ENCODE data around the gene POP4. TPM values are rescaled to one million over a fixed set of nuclear protein-coding genes. Genes with fewer than 3 reads are reported as not detected.

POP4 gene
- total and polyA plus RNA-seq, 2 of the 13 experiments (the other 11 are each of a cell fraction or from before 2014, with no cell fraction given) = 32.2 to 84.0 TPM

DNA sequence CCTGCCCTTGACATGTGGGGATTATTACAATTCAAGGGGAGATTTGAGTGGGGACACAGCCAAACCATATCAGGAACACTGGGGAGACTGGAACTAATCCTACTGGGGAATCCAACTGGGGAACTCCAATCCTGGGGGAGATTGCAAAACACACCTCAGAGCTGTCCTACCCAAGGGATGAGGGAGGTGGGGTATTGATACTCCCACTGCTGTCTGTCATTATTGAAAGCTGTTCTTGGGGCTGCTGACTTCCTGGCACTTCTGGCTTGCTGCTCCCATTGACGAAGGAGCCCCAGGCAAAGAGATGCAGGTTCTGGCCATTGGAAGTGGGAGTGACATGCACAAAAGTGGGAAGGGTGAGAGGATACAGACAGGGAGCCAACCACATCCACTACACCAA lies 24.7 kb upstream of the POP4 start (continued):
- no peak for TF ChIP-seq ZNF225 (CRISPR knock-in tag; IDR thresholded peaks at IDR 0.05)
- TF ChIP-seq, protein P1, sequence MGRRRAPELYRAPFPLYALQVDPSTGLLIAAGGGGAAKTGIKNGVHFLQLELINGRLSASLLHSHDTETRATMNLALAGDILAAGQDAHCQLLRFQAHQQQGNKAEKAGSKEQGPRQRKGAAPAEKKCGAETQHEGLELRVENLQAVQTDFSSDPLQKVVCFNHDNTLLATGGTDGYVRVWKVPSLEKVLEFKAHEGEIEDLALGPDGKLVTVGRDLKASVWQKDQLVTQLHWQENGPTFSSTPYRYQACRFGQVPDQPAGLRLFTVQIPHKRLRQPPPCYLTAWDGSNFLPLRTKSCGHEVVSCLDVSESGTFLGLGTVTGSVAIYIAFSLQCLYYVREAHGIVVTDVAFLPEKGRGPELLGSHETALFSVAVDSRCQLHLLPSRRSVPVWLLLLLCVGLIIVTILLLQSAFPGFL (CRISPR knock-in tag; IDR thresholded peaks at IDR 0.05) = no peak
- no peak for TF ChIP-seq EHMT2 (IDR thresholded peaks at IDR 0.05; ENCODE audit: borderline replicate concordance, low read depth, low read length)

DNA sequence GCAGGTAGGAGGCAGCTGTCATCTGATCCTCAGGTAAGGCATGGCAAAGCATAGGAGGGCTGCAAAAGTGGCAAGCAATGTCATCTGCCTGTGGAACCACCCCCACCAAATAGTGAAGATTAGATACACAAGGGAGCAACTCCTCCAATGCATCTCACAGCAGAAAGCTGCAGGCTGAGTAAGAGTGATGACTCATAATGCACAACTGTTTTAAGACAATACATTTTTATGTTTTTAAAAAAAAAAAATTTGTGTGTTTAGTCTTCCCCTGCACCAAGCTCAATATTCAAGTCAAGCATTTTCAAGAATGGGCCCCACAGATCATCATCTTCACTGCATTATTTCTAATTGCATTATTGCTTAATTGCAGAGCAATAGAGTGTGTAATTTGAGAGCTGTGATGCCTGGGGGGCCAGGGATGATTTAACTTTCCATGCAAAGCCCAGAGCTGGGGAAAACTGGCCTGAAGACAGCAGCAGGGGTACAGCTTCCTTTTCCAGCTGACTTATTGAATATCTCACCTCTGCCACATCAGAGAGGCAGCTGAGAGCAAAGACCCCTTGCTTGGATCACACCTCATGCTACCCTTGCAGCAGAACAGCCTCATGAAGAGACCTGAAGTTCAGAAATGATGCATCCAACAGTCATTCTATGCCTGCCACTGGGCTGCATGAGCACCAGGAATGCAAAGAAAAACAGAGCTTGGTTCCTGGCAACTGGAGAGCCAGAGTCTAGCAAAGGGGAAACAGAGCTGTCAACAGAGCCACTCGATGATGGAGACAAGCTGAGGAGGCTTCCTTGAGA lies 22.7 kb upstream of the POP4 start:
- no peaks in the 10 kb centered on the region for H3K27me3 ChIP-seq (ENCODE audit: control insufficient read depth in 1 of 2, insufficient read depth in 2 of 2, low read length in 2 of 2)
- WGBS (ENCODE audit: low lambda C conversion rate) = 0% methylated on average over 1 of the region's 1 CpG
- H3K9me3 ChIP-seq (ENCODE audit: low read length) = no peaks in the 10 kb centered on the region
- no peaks in the 10 kb centered on the region for H4K20me1 ChIP-seq (ENCODE audit: insufficient read depth, low read length)
- no peak overlapping the region for H3K4me3 ChIP-seq (replicated peaks in 1 of 3; ENCODE audit: insufficient read depth in 1 of 3, low read depth in 2 of 3, low read length in 3 of 3)
- no peaks in the 10 kb centered on the region for H3K36me3 ChIP-seq (replicated peaks in 1 of 2; ENCODE audit: control insufficient read depth in 1 of 2, insufficient read depth in 2 of 2, low read length in 2 of 2)
- intact Hi-C loops (cut with micrococcal nuclease; ENCODE audit: unreplicated experiment) (no loop called here), in situ Hi-C loops (cut with HindIII; ENCODE audit: extremely low pct_ligation_motif_present, low pct_unique_long_range_greater_than_20kb) (no loop called here)
- TF ChIP-seq ZFP36L1 (CRISPR knock-in tag; IDR thresholded peaks at IDR 0.05) (no peak), NR2F1 (CRISPR knock-in tag; IDR thresholded peaks at IDR 0.05) (no peak), SAFB2 (CRISPR knock-in tag; IDR thresholded peaks at IDR 0.05; ENCODE audit: borderline replicate concordance, low read depth) (no peak), CREB1 (IDR thresholded peaks at IDR 0.05) (no peak), CREB1 (CRISPR knock-in tag; IDR thresholded peaks at IDR 0.05) (no peak), FOSL2 (CRISPR knock-in tag; IDR thresholded peaks at IDR 0.05) (no peak), ZNF660 (CRISPR knock-in tag; IDR thresholded peaks at IDR 0.05; ENCODE audit: borderline replicate concordance, low read depth) (no peak), NFE2L2 (IDR thresholded peaks at IDR 0.05; ENCODE audit: low read length) (no peak), ZNF33A (CRISPR knock-in tag; IDR thresholded peaks at IDR 0.05; ENCODE audit: borderline replicate concordance) (no peak), ZNF780A (CRISPR knock-in tag; IDR thresholded peaks at IDR 0.05) (no peak), NFYB (CRISPR knock-in tag; IDR thresholded peaks at IDR 0.05) (no peak)
- no peak overlapping the region for H3K4me2 ChIP-seq (ENCODE audit: low read depth, low read length)
- BruUV-seq (replicated peaks) = no TSS peak
- no peaks in the 10 kb centered on the region for H3K79me2 ChIP-seq (ENCODE audit: insufficient read depth, low read length)
- H3K4me1 ChIP-seq (ENCODE audit: insufficient read depth, low read length) = no peaks in the 10 kb centered on the region
- no peak for DNase-seq (ENCODE audit: low spot score)
- H3K27ac ChIP-seq (ENCODE audit: extremely low read length, insufficient read depth, low read length) = no peak overlapping the region
- no peak overlapping the region for H3K9ac ChIP-seq (ENCODE audit: insufficient read depth, low read depth, low read length)
- no peak for FAIRE-seq
- POLR2A ChIA-PET = no interaction called here
- CTCF ChIA-PET (ENCODE audit: low intra/inter-chr PET ratio, low total read pairs) = no interaction called here
- H2AFZ ChIP-seq (ENCODE audit: low read length) = no peak overlapping the region
- no peak for ATAC-seq
